SU-DHL-6 (cell line): Measurements from ENCODE around the gene TANGO2.

Experiments used
- EZH2phosphoT487 ChIP-seq: fragments of 200-600 bp; sonication (generic), shearing (Covaris generic); conservative IDR thresholded peaks from 2 replicates; pipeline ENCODE4 v1.6.1; 2018; ENCODE audit warnings: mild to moderate bottlenecking, antibody characterized with exemption, low read length, moderate library complexity, mixed read lengths
- TF ChIP-seq, protein P1 (sequence below): fragments of 200-600 bp; sonication (generic); IDR thresholded peaks from one replicate; pipeline ENCODE4 v1.5.1; 2017; ENCODE audit warnings: antibody characterized with exemption, mild to moderate bottlenecking, low read length, moderate library complexity; ENCODE audit not compliant: insufficient read depth, poor library complexity, severe bottlenecking

- TF ChIP-seq, protein P1, sequence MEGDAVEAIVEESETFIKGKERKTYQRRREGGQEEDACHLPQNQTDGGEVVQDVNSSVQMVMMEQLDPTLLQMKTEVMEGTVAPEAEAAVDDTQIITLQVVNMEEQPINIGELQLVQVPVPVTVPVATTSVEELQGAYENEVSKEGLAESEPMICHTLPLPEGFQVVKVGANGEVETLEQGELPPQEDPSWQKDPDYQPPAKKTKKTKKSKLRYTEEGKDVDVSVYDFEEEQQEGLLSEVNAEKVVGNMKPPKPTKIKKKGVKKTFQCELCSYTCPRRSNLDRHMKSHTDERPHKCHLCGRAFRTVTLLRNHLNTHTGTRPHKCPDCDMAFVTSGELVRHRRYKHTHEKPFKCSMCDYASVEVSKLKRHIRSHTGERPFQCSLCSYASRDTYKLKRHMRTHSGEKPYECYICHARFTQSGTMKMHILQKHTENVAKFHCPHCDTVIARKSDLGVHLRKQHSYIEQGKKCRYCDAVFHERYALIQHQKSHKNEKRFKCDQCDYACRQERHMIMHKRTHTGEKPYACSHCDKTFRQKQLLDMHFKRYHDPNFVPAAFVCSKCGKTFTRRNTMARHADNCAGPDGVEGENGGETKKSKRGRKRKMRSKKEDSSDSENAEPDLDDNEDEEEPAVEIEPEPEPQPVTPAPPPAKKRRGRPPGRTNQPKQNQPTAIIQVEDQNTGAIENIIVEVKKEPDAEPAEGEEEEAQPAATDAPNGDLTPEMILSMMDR: no peak
- no peak for TF ChIP-seq EZH2phosphoT487
Observed at GRCh38 chr22:19973551-19974267, 47.2 kb upstream of the TANGO2 start.
